GM23338 (cell line): ENCODE results near the gene NOX5. TPM values are rescaled to one million over a fixed set of nuclear protein-coding genes. Genes with fewer than 3 reads are reported as not detected.

Source experiments
- ATAC-seq: fragments of 200-7000 bp; cut with Tn5 transposase; 3 replicates; pipeline ENCODE4 v1.9.1; 2020
- DNase-seq: peaks from one replicate; pipeline ENCODE4 v3.0.0-alpha.2; 2015; ENCODE audit warnings: low spot score
- H2AFZ ChIP-seq: fragments of 200-600 bp; sonication (generic); 2 replicates; pipeline ENCODE4 v1.8.0; 2016; ENCODE audit warnings: antibody characterized with exemption, mild to moderate bottlenecking, moderate library complexity
- H3F3A ChIP-seq: fragments of 200-600 bp; sonication (generic); replicated peaks from 2 replicates; pipeline ENCODE4 v1.8.0; 2017; ENCODE audit warnings: antibody characterized with exemption, mixed run types, low read depth
- H3K27ac ChIP-seq: fragments of 200-600 bp; sonication (generic); 2 replicates; pipeline ENCODE4 v1.6.1; 2016; ENCODE audit warnings: low read depth
- H3K27me3 ChIP-seq: fragments of 200-600 bp; sonication (generic); 2 replicates; pipeline ENCODE4 v1.8.0; 2016; ENCODE audit warnings: mild to moderate bottlenecking, mixed run types, moderate library complexity; ENCODE audit not compliant: insufficient read depth
- H3K36me3 ChIP-seq: fragments of 200-600 bp; sonication (generic); 2 replicates; pipeline ENCODE4 v1.8.0; 2016; ENCODE audit warnings: mild to moderate bottlenecking; ENCODE audit not compliant: insufficient read depth
- H3K4me1 ChIP-seq: fragments of 200-600 bp; sonication (generic); 2 replicates; pipeline ENCODE4 v1.8.0; 2016; ENCODE audit warnings: mild to moderate bottlenecking, moderate library complexity; ENCODE audit not compliant: insufficient read depth
- H3K4me2 ChIP-seq: fragments of 200-600 bp; sonication (generic); 2 replicates; pipeline ENCODE4 v1.7.1; 2017; ENCODE audit warnings: mixed run types
- H3K4me3 ChIP-seq: fragments of 200-600 bp; sonication (generic); 2 replicates; pipeline ENCODE4 v1.6.1; 2016; ENCODE audit warnings: mixed run types
- H3K79me2 ChIP-seq: fragments of 200-600 bp; sonication (generic); replicated peaks from 2 replicates; pipeline ENCODE4 v1.8.0; 2017; ENCODE audit warnings: mild to moderate bottlenecking; ENCODE audit not compliant: insufficient read depth
- H3K9me2 ChIP-seq: fragments of 200-600 bp; sonication (generic); 2 replicates; pipeline ENCODE4 v1.8.0; 2017; ENCODE audit not compliant: insufficient read depth
- H4K20me1 ChIP-seq: fragments of 200-600 bp; sonication (generic); replicated peaks from 2 replicates; pipeline ENCODE4 v1.8.0; 2017; ENCODE audit warnings: mild to moderate bottlenecking; ENCODE audit not compliant: insufficient read depth
- H3K27ac Mint-ChIP-seq: 2 replicates; pipeline ENCODE4 v1.8.0; 2020; ENCODE audit warnings: inconsistent platforms, mild to moderate bottlenecking, moderate library complexity, mixed read lengths
- H3K27me3 Mint-ChIP-seq: 3 replicates; pipeline ENCODE4 v1.8.0; 2022; ENCODE audit warnings: low read depth, mild to moderate bottlenecking, moderate library complexity, mixed read lengths, inconsistent platforms; ENCODE audit not compliant: insufficient read depth, poor library complexity
- H3K36me3 Mint-ChIP-seq: 3 replicates; pipeline ENCODE4 v1.8.0; 2021; ENCODE audit warnings: low read depth, mild to moderate bottlenecking, inconsistent platforms, moderate library complexity, mixed read lengths
- H3K4me1 Mint-ChIP-seq: 3 replicates; pipeline ENCODE4 v1.8.0; 2020; ENCODE audit warnings: mild to moderate bottlenecking, inconsistent platforms, mixed read lengths
- H3K4me3 Mint-ChIP-seq: 3 replicates; pipeline ENCODE4 v1.8.0; 2021; ENCODE audit warnings: moderate library complexity, mild to moderate bottlenecking, inconsistent platforms, mixed read lengths
- H3K9me3 Mint-ChIP-seq: 3 replicates; pipeline ENCODE4 v1.8.0; 2020; ENCODE audit warnings: moderate library complexity, mild to moderate bottlenecking, inconsistent platforms, mixed read lengths
- CREB1 ChIP-seq: fragments of 250-450 bp; sonication (Bioruptor Pico); IDR thresholded peaks from 2 replicates; pipeline ENCODE4 v1.5.0; 2020; ENCODE audit warnings: low read depth, mild to moderate bottlenecking, moderate library complexity
- CTCF ChIP-seq, 2 experiments: fragments of 200-600 bp in 1 of 2; sonication (generic) in 1 of 2; conservative IDR thresholded peaks; 2 replicates each; pipeline versions ENCODE4 v1.5.1 to v1.6.1; 2016 to 2017; ENCODE audit warnings: antibody characterized with exemption in 2 of 2, low read depth in 2 of 2, mild to moderate bottlenecking in 2 of 2, moderate library complexity in 1 of 2
- ETS1 ChIP-seq: IDR thresholded peaks from 2 replicates; pipeline ENCODE4 v1.6.1; 2016; ENCODE audit warnings: antibody characterized with exemption
- EZH2 ChIP-seq: fragments of 200-600 bp; sonication (generic); IDR thresholded peaks from one replicate; pipeline ENCODE4 v1.8.0; 2017; ENCODE audit warnings: antibody characterized with exemption, mild to moderate bottlenecking, low read depth; ENCODE audit not compliant: unreplicated experiment
- EZH2phosphoT487 ChIP-seq: fragments of 200-600 bp; sonication (generic); IDR thresholded peaks from one replicate; pipeline ENCODE4 v1.8.1; 2018; ENCODE audit warnings: antibody characterized with exemption; ENCODE audit not compliant: unreplicated experiment
- JUNB ChIP-seq: IDR thresholded peaks from one replicate; pipeline ENCODE4 v1.6.1; 2016; ENCODE audit warnings: antibody characterized with exemption; ENCODE audit not compliant: unreplicated experiment
- NANOG ChIP-seq: IDR thresholded peaks from 2 replicates; pipeline ENCODE4 v1.6.1; 2016; ENCODE audit warnings: antibody characterized with exemption, borderline replicate concordance
- POLR2AphosphoS5 ChIP-seq: IDR thresholded peaks from 2 replicates; pipeline ENCODE4 v1.6.1; 2016; ENCODE audit warnings: antibody characterized with exemption, low read depth
- STAT1 ChIP-seq: IDR thresholded peaks from one replicate; pipeline ENCODE4 v1.6.1; 2016; ENCODE audit warnings: antibody characterized with exemption; ENCODE audit not compliant: unreplicated experiment
- ZNF114 ChIP-seq: fragments of 250-450 bp; sonication (Bioruptor Pico); IDR thresholded peaks from 2 replicates; pipeline ENCODE4 v1.5.0; 2020; ENCODE audit warnings: mild to moderate bottlenecking, moderate library complexity
- ZNF331 ChIP-seq: fragments of 250-450 bp; sonication (Bioruptor Pico); IDR thresholded peaks from 2 replicates; pipeline ENCODE4 v1.5.0; 2020; ENCODE audit warnings: low read depth, mild to moderate bottlenecking, moderate library complexity
- polyA plus RNA-seq: library from polyadenylated mRNA; unstranded; fragments of >200 nt; fragmentation: Nextera tagmentation; extraction: Ambion mirVana; gene quantifications from 2 replicates; pipeline ENCODE4 v1.2.1, GENCODE V29; 2016
- total RNA-seq: library from RNA; depleted of rRNA; stranded (reverse); fragments of >200 nt; shearing (Covaris generic); gene quantifications from 2 replicates; pipeline ENCODE4 v1.2.3, GENCODE V29; 2014
- TF ChIP-seq, protein P1 (sequence below): fragments of 250-450 bp; sonication (Bioruptor Pico); IDR thresholded peaks from 2 replicates; pipeline ENCODE4 v1.5.0; 2020; ENCODE audit warnings: mild to moderate bottlenecking, moderate library complexity
- TF ChIP-seq, protein P2 (sequence below): IDR thresholded peaks from one replicate; pipeline ENCODE4 v1.6.1; 2018; ENCODE audit warnings: antibody characterized with exemption; ENCODE audit not compliant: unreplicated experiment

The NOX5 gene
- total and polyA plus RNA-seq, 2 experiments from 2014 or later = 0.03 TPM; not detected in 1

DNA sequence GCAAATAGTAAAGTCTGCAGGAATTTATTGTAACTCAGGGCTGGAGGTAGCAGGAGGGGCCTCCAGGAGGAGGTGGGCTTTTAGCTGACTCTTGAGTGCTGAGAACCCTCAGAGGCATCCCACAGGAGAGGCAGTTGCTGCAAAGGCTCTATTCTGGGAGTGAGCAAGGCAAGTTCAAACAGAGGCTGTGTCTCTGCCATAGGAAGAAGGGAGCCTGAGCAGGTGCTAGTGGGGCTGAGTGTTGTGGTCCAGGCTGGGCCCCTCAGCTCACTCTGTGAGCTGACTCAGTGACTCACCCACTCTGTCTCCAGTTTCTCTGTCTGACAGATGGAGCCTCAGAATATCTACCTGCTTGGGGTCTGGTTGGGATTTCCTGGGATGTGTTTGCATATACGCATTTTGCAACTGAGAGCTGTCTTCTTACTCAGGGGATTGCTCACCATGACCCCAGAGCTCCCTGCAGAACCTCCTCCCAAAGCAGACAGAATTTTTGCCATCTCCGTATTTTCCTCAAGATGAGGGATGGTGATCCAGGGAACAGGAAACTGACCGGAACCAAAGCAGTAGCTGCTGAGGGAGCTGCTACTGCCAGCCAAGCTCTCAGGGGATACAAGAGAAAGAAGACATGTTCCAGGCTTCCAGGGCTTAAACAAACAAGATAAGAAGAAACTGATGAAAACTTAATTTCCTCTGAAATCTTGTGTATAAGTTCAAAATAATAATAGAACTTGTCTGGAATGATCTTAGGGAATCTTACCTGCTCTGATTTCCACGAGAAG, 13.6 kb upstream of the NOX5 start:
- Histone ChIP-seq H3K4me2 (peak overlapping the region; percentile 38; the same call in 1 of the 2 replicates), H3F3A (no peaks in the 10 kb centered on the region), H3K27me3 (no peaks in the 10 kb centered on the region), H3K79me2 (no peaks in the 10 kb centered on the region), H4K20me1 (no peaks in the 10 kb centered on the region), H3K4me1 (peaks cover 27% of the 10 kb centered on the region), H3K27ac (no peak overlapping the region), H3K9me2 (peaks cover 8% of the 10 kb centered on the region), H3K36me3 (no peaks in the 10 kb centered on the region), H2AFZ (peak overlapping the region; percentile 81), H3K4me3 (no peak overlapping the region)
- no peak overlapping the region for H3K4me3 Mint-ChIP-seq
- peaks cover 35% of the 10 kb centered on the region for H3K4me1 Mint-ChIP-seq
- ATAC-seq (peak; percentile 32), DNase-seq (no peak)
- TF ChIP-seq CREB1 (no peak), POLR2AphosphoS5 (no peak), CTCF (conservative IDR thresholded peaks at IDR 0.05; ENCODE audit: low read depth in 2 of 2) (no peak), STAT1 (no peak), EZH2phosphoT487 (no peak), ZNF114 (CRISPR knock-in tag) (no peak), ETS1 (no peak), EZH2 (no peak), ZNF331 (CRISPR knock-in tag) (no peak), JUNB (no peak), NANOG (no peak)
- TF ChIP-seq, protein P1, sequence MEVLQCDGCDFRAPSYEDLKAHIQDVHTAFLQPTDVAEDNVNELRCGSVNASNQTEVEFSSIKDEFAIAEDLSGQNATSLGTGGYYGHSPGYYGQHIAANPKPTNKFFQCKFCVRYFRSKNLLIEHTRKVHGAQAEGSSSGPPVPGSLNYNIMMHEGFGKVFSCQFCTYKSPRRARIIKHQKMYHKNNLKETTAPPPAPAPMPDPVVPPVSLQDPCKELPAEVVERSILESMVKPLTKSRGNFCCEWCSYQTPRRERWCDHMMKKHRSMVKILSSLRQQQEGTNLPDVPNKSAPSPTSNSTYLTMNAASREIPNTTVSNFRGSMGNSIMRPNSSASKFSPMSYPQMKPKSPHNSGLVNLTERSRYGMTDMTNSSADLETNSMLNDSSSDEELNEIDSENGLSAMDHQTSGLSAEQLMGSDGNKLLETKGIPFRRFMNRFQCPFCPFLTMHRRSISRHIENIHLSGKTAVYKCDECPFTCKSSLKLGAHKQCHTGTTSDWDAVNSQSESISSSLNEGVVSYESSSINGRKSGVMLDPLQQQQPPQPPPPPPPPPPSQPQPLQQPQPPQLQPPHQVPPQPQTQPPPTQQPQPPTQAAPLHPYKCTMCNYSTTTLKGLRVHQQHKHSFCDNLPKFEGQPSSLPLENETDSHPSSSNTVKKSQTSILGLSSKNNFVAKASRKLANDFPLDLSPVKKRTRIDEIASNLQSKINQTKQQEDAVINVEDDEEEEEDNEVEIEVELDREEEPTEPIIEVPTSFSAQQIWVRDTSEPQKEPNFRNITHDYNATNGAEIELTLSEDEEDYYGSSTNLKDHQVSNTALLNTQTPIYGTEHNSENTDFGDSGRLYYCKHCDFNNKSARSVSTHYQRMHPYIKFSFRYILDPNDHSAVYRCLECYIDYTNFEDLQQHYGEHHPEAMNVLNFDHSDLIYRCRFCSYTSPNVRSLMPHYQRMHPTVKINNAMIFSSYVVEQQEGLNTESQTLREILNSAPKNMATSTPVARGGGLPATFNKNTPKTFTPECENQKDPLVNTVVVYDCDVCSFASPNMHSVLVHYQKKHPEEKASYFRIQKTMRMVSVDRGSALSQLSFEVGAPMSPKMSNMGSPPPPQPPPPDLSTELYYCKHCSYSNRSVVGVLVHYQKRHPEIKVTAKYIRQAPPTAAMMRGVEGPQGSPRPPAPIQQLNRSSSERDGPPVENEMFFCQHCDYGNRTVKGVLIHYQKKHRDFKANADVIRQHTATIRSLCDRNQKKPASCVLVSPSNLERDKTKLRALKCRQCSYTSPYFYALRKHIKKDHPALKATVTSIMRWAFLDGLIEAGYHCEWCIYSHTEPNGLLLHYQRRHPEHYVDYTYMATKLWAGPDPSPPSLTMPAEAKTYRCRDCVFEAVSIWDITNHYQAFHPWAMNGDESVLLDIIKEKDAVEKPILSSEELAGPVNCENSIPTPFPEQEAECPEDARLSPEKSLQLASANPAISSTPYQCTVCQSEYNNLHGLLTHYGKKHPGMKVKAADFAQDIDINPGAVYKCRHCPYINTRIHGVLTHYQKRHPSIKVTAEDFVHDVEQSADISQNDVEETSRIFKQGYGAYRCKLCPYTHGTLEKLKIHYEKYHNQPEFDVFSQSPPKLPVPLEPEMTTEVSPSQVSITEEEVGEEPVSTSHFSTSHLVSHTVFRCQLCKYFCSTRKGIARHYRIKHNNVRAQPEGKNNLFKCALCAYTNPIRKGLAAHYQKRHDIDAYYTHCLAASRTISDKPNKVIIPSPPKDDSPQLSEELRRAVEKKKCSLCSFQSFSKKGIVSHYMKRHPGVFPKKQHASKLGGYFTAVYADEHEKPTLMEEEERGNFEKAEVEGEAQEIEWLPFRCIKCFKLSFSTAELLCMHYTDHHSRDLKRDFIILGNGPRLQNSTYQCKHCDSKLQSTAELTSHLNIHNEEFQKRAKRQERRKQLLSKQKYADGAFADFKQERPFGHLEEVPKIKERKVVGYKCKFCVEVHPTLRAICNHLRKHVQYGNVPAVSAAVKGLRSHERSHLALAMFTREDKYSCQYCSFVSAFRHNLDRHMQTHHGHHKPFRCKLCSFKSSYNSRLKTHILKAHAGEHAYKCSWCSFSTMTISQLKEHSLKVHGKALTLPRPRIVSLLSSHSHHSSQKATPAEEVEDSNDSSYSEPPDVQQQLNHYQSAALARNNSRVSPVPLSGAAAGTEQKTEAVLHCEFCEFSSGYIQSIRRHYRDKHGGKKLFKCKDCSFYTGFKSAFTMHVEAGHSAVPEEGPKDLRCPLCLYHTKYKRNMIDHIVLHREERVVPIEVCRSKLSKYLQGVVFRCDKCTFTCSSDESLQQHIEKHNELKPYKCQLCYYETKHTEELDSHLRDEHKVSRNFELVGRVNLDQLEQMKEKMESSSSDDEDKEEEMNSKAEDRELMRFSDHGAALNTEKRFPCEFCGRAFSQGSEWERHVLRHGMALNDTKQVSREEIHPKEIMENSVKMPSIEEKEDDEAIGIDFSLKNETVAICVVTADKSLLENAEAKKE (CRISPR knock-in tag) = no peak
- TF ChIP-seq, protein P2, sequence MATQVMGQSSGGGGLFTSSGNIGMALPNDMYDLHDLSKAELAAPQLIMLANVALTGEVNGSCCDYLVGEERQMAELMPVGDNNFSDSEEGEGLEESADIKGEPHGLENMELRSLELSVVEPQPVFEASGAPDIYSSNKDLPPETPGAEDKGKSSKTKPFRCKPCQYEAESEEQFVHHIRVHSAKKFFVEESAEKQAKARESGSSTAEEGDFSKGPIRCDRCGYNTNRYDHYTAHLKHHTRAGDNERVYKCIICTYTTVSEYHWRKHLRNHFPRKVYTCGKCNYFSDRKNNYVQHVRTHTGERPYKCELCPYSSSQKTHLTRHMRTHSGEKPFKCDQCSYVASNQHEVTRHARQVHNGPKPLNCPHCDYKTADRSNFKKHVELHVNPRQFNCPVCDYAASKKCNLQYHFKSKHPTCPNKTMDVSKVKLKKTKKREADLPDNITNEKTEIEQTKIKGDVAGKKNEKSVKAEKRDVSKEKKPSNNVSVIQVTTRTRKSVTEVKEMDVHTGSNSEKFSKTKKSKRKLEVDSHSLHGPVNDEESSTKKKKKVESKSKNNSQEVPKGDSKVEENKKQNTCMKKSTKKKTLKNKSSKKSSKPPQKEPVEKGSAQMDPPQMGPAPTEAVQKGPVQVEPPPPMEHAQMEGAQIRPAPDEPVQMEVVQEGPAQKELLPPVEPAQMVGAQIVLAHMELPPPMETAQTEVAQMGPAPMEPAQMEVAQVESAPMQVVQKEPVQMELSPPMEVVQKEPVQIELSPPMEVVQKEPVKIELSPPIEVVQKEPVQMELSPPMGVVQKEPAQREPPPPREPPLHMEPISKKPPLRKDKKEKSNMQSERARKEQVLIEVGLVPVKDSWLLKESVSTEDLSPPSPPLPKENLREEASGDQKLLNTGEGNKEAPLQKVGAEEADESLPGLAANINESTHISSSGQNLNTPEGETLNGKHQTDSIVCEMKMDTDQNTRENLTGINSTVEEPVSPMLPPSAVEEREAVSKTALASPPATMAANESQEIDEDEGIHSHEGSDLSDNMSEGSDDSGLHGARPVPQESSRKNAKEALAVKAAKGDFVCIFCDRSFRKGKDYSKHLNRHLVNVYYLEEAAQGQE = no peak
- H3K27me3 Mint-ChIP-seq = peaks cover 5% of the 10 kb centered on the region
- H3K36me3 Mint-ChIP-seq = no peaks in the 10 kb centered on the region
- H3K27ac Mint-ChIP-seq = no peak overlapping the region
- H3K9me3 Mint-ChIP-seq = peaks cover 3% of the 10 kb centered on the region; the same call in 1 of the 3 replicates
